ENCODE results near the gene NKX1-2.
A peak's percentile ranks its signal among the peaks of the same experiment; 100 is the strongest.

The NKX1-2 gene

GRCh38 chr10:124474514-124475070 is 24.8 kb upstream of the NKX1-2 start:
- no peak for DNase-seq

GRCh38 chr10:124473070-124473469 is 23.2 kb upstream of the NKX1-2 start:
- DNase-seq, result no peak

GRCh38 chr10:124472071-124472470 is 22.2 kb upstream of the NKX1-2 start:
- no peak for DNase-seq

- DNase-seq, result no peak
Measured at GRCh38 chr10:124470544-124471434, 21.0 kb upstream of the NKX1-2 start.

- DNase-seq, result no peak
Measured at GRCh38 chr10:124469956-124470484, 20.2 kb upstream of the NKX1-2 start.

- DNase-seq, result no peak
Measured at GRCh38 chr10:124468624-124469023, 18.8 kb upstream of the NKX1-2 start.

- no peak for DNase-seq
Measured at GRCh38 chr10:124467165-124467564, 17.3 kb upstream of the NKX1-2 start.

GRCh38 chr10:124465777-124466488 is 16.1 kb upstream of the NKX1-2 start:
- DNase-seq, result no peak

- DNase-seq, result no peak
Measured at GRCh38 chr10:124465003-124465776, 15.4 kb upstream of the NKX1-2 start.

- DNase-seq, result no peak
Measured at GRCh38 chr10:124464028-124464965, 14.5 kb upstream of the NKX1-2 start.

GRCh38 chr10:124462348-124462695 is 12.5 kb upstream of the NKX1-2 start:
- no peak for DNase-seq

- peak; percentile 86 for DNase-seq
Measured at GRCh38 chr10:124461642-124462347, 12.0 kb upstream of the NKX1-2 start, which contains the start of gene LHPP. LHPP (plus strand) TSS chr10:124461823; CDS start chr10:124461863, 40 bp downstream.

GRCh38 chr10:124460144-124460543 is 10.3 kb upstream of the NKX1-2 start:
- DNase-seq, result no peak

- DNase-seq, result no peak
Measured at GRCh38 chr10:124459395-124459794, 9.6 kb upstream of the NKX1-2 start.

- no peak for DNase-seq
Measured at GRCh38 chr10:124458889-124459288, 9.1 kb upstream of the NKX1-2 start.

- DNase-seq, result no peak
Measured at GRCh38 chr10:124458473-124458872, 8.6 kb upstream of the NKX1-2 start.

GRCh38 chr10:124455441-124455840 is 5.6 kb upstream of the NKX1-2 start:
- no peak for DNase-seq

GRCh38 chr10:124453960-124454610 is 4.2 kb upstream of the NKX1-2 start:
- DNase-seq, result no peak

GRCh38 chr10:124451276-124451675 is 1.4 kb upstream of the NKX1-2 start:
- DNase-seq, result no peak

- DNase-seq, result no peak
Measured at GRCh38 chr10:124450783-124451057, 885 bp upstream of the NKX1-2 start.

All from NCI-H1436 (cell line).